ENCODE results near the gene NCOR2. TPM values are rescaled to one million over a fixed set of nuclear protein-coding genes. Genes with fewer than 3 reads are reported as not detected.

NCOR2 gene
- total and polyA plus RNA-seq, 2 of the 8 experiments (the other 6 are each of a cell fraction or from before 2014, with no cell fraction given), result 14.8 to 275 TPM

- TF ChIP-seq USF2 (IDR thresholded peaks at IDR 0.05; ENCODE audit: low read length) (no peak), RNF2 (IDR thresholded peaks at IDR 0.05; ENCODE audit: borderline replicate concordance, low read depth, low read length, missing control alignments, poor library complexity, severe bottlenecking) (no peak), HDAC6 (IDR thresholded peaks at IDR 0.05; ENCODE audit: low read depth, low read length) (no peak), MAFK (IDR thresholded peaks at IDR 0.05; ENCODE audit: low read depth, low read length) (no peak), POLR2AphosphoS5 (IDR thresholded peaks at IDR 0.05; ENCODE audit: low read depth, low read length) (no peak), TCF12 (IDR thresholded peaks at IDR 0.05; ENCODE audit: low read depth, low read length) (no peak), BACH1 (IDR thresholded peaks at IDR 0.05; ENCODE audit: low read length) (no peak)
Observed at GRCh38 chr12:124561231-124561630, 6.2 kb downstream of the NCOR2 start (continued).

Data from H1 (cell line).